HEK293T (cell line): ENCODE data around the gene MAP3K5.

Experiments
- ARNT ChIP-seq: fragments of 450-650 bp; IDR thresholded peaks from 2 replicates; pipeline ENCODE4 v1.6.1; 2017; ENCODE audit warnings: mild to moderate bottlenecking
- BHLHE40 ChIP-seq: fragments of 450-650 bp; IDR thresholded peaks from 2 replicates; pipeline ENCODE4 v1.6.1; 2016; ENCODE audit warnings: mild to moderate bottlenecking, moderate library complexity, borderline replicate concordance
- ELF4 ChIP-seq: fragments of 450-650 bp; IDR thresholded peaks from 2 replicates; pipeline ENCODE4 v1.6.1; 2017; ENCODE audit warnings: antibody characterized with exemption
- FOXK2 ChIP-seq: fragments of 450-650 bp; IDR thresholded peaks from 2 replicates; pipeline ENCODE4 v1.6.1; 2016; ENCODE audit warnings: mild to moderate bottlenecking
- FOXM1 ChIP-seq: fragments of 450-650 bp; IDR thresholded peaks from 2 replicates; pipeline ENCODE4 v1.6.1; 2017; ENCODE audit warnings: mild to moderate bottlenecking, borderline replicate concordance
- HDGF ChIP-seq: fragments of 450-650 bp; IDR thresholded peaks from 2 replicates; pipeline ENCODE4 v1.6.1; 2017; ENCODE audit warnings: antibody characterized with exemption, borderline replicate concordance
- L3MBTL2 ChIP-seq: fragments of 450-650 bp; conservative IDR thresholded peaks from 2 replicates; pipeline ENCODE4 v1.6.1; 2016; ENCODE audit warnings: mild to moderate bottlenecking
- LEF1 ChIP-seq: fragments of 450-650 bp; IDR thresholded peaks from 2 replicates; pipeline ENCODE4 v1.6.1; 2017; ENCODE audit warnings: mild to moderate bottlenecking, borderline replicate concordance
- SP1 ChIP-seq: fragments of 450-650 bp; IDR thresholded peaks from 2 replicates; pipeline ENCODE4 v1.6.1; 2017
- SUZ12 ChIP-seq: fragments of 450-650 bp; IDR thresholded peaks from 2 replicates; pipeline ENCODE4 v1.6.1; 2016; ENCODE audit warnings: mild to moderate bottlenecking
- TARDBP ChIP-seq: fragments of 450-650 bp; IDR thresholded peaks from 2 replicates; pipeline ENCODE4 v1.6.1; 2016
- TF ChIP-seq, protein P1 (sequence below): fragments of 450-650 bp; IDR thresholded peaks from 2 replicates; pipeline ENCODE4 v1.6.1; 2016

DNA sequence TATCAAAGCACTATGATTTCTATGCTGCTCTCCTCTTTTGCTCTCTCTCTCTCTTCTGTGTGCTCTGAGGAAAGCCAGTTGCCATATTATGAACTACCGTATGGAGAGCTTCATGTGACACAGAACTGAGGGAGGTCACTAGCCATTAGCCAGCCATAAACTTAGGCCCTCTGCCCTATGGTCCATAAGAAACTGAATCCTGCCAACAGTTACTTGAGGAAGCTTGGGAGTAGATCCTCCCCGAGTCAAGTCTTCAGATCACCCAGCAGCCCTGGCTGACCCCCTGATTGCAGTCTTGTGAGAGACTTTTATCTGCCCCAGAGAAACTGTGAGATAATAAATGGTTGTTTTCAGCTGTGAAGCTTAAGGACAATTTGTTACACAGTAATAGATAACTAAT, 24.4 kb upstream of the MAP3K5 start:
- TF ChIP-seq SUZ12: no peak
- TF ChIP-seq FOXM1: no peak
- TF ChIP-seq, protein P1, sequence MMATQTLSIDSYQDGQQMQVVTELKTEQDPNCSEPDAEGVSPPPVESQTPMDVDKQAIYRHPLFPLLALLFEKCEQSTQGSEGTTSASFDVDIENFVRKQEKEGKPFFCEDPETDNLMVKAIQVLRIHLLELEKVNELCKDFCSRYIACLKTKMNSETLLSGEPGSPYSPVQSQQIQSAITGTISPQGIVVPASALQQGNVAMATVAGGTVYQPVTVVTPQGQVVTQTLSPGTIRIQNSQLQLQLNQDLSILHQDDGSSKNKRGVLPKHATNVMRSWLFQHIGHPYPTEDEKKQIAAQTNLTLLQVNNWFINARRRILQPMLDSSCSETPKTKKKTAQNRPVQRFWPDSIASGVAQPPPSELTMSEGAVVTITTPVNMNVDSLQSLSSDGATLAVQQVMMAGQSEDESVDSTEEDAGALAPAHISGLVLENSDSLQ: no peak
- TF ChIP-seq HDGF: no peak
- TF ChIP-seq SP1: no peak
- no peak for TF ChIP-seq L3MBTL2
- TF ChIP-seq TARDBP: no peak
- TF ChIP-seq FOXK2: no peak
- no peak for TF ChIP-seq LEF1
- no peak for TF ChIP-seq BHLHE40
- no peak for TF ChIP-seq ELF4
- no peak for TF ChIP-seq ARNT
